Measurements from ENCODE around the gene GPC5.

Gene GPC5

DNA sequence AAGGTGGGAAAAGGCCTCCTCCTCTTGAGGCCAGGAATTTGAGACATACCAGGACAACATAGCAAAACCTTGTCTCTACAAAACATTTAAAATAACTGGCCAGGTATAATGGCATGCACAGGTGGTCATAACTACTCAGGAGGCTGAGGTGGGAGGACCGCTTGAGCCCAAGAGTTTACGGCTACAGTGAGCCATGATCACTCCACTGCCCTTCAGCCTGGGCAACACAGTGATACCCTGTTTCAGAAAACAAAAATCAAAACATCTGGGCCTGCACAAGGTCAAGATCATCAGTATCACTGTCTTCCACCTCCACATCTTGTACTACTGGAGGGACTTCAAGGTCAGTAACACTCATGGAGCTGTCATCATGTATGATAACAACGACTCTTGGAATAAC, 1085.5 kb downstream of the GPC5 start:
- Histone ChIP-seq H3K9me3 (ENCODE audit: insufficient read depth, low read depth, low read length) (no peaks in the 10 kb centered on the region), H4K8ac (ENCODE audit: low read depth, low read length) (no peak overlapping the region), H2BK5ac (ENCODE audit: low read depth, low read length, poor library complexity) (no peak overlapping the region), H3K9ac (ENCODE audit: low read length) (no peak overlapping the region), H3K36me3 (ENCODE audit: control insufficient read depth in 1 of 2, insufficient read depth in 2 of 2, low read length in 2 of 2) (no peaks in the 10 kb centered on the region), H3K79me2 (ENCODE audit: control insufficient read depth, insufficient read depth, low read length, poor library complexity) (no peaks in the 10 kb centered on the region), H3K18ac (ENCODE audit: low read length) (no peak overlapping the region), H2BK120ac (ENCODE audit: insufficient read depth, low read length, poor library complexity) (no peak overlapping the region), H4K91ac (ENCODE audit: low read depth, low read length) (no peak overlapping the region), H3K4ac (ENCODE audit: low read depth, low read length) (no peak overlapping the region), H3K27me3 (ENCODE audit: insufficient read depth, low read length) (no peaks in the 10 kb centered on the region), H2AK5ac (ENCODE audit: low read length) (no peak overlapping the region), H3K79me1 (ENCODE audit: low read length) (no peaks in the 10 kb centered on the region), H3K23ac (ENCODE audit: low read length) (no peak overlapping the region), H3K27ac (ENCODE audit: low read depth, low read length) (no peak overlapping the region), H3K4me3 (ENCODE audit: low read depth, low read length) (no peak overlapping the region), H2AFZ (ENCODE audit: insufficient read depth, low read length, poor library complexity) (no peak overlapping the region), H3K4me2 (ENCODE audit: low read length) (no peak overlapping the region), H3K14ac (ENCODE audit: low read length) (no peak overlapping the region), H3K4me1 (ENCODE audit: control insufficient read depth in 1 of 2, insufficient read depth in 2 of 2, low read length in 2 of 2) (no peaks in the 10 kb centered on the region), H4K12ac (ENCODE audit: low read depth, low read length) (no peak overlapping the region), H2BK12ac (ENCODE audit: low read length) (no peak overlapping the region)
- WGBS (ENCODE audit: extremely low coverage, insufficient coverage, insufficient read length), result no CpG with 5 or more reads among the region's 3 CpGs
- DNase-seq, result no peak

DNA sequence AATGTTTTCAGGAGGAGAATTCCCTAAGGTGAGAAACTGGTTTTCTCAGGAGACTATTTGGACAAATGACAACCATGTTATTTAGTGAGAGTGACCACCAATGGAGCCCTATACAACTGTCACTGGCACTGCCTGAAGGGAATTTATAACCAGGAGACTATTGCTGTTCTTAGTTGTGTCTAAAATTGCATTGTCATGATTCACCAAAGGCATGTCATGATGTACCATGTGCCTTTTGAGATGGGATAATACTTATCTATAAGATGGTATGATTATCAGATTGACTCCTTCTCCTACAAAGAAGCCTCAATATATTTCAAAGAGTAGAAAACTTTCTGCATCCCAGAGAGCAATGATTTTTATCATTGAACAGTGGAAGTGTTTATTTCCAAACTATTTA, 1088.8 kb downstream of the GPC5 start:
- Histone ChIP-seq H3K4me1 (ENCODE audit: control insufficient read depth in 1 of 2, insufficient read depth in 2 of 2, low read length in 2 of 2) (no peaks in the 10 kb centered on the region), H3K4me2 (ENCODE audit: low read length) (no peak overlapping the region), H3K79me2 (ENCODE audit: control insufficient read depth, insufficient read depth, low read length, poor library complexity) (no peaks in the 10 kb centered on the region), H3K27me3 (ENCODE audit: insufficient read depth, low read length) (no peaks in the 10 kb centered on the region), H4K8ac (ENCODE audit: low read depth, low read length) (no peak overlapping the region), H4K12ac (ENCODE audit: low read depth, low read length) (no peak overlapping the region), H3K9me3 (ENCODE audit: insufficient read depth, low read depth, low read length) (no peaks in the 10 kb centered on the region), H3K23ac (ENCODE audit: low read length) (no peak overlapping the region), H3K36me3 (ENCODE audit: control insufficient read depth in 1 of 2, insufficient read depth in 2 of 2, low read length in 2 of 2) (no peaks in the 10 kb centered on the region), H3K4ac (ENCODE audit: low read depth, low read length) (no peak overlapping the region), H2AK5ac (ENCODE audit: low read length) (no peak overlapping the region), H2BK120ac (ENCODE audit: insufficient read depth, low read length, poor library complexity) (no peak overlapping the region), H2AFZ (ENCODE audit: insufficient read depth, low read length, poor library complexity) (no peak overlapping the region), H3K14ac (ENCODE audit: low read length) (no peak overlapping the region), H3K27ac (ENCODE audit: low read depth, low read length) (no peak overlapping the region), H2BK12ac (ENCODE audit: low read length) (no peak overlapping the region), H3K18ac (ENCODE audit: low read length) (no peak overlapping the region), H3K4me3 (ENCODE audit: low read depth, low read length) (no peak overlapping the region), H3K9ac (ENCODE audit: low read length) (no peak overlapping the region), H2BK5ac (ENCODE audit: low read depth, low read length, poor library complexity) (no peak overlapping the region), H4K91ac (ENCODE audit: low read depth, low read length) (no peak overlapping the region), H3K79me1 (ENCODE audit: low read length) (no peaks in the 10 kb centered on the region)
- no peak for DNase-seq

DNA sequence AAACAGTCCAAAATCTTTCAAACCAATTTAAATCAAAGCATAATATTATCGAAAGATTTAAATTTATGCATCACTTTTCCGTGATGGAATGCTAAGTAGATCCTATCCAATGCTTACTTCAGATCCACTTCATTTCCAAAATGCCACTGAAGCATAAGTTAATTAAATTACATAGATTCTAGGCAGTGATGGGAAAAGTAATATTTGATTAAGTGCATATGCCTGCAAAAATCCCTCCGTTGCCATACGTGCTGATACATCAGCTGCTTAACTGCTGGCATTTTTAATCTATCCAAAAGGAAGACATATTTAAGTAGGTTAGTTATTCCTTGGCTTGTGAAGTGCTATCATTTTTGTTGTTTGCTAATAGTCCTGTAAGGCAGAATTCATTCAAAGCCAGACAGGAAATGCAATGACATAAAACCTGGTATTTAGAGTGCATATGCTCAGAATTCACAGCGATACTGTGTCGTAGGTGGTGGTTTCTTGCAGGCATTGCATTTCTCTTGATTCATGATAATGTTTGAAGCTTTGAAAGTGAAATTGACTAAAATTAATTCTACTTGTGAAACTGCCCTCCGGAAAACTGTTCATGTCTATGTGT, 1089.9 kb downstream of the GPC5 start:
- Histone ChIP-seq H3K36me3 (ENCODE audit: control insufficient read depth in 1 of 2, insufficient read depth in 2 of 2, low read length in 2 of 2) (no peaks in the 10 kb centered on the region), H3K23ac (ENCODE audit: low read length) (no peak overlapping the region), H4K12ac (ENCODE audit: low read depth, low read length) (no peak overlapping the region), H3K27ac (ENCODE audit: low read depth, low read length) (no peak overlapping the region), H3K79me2 (ENCODE audit: control insufficient read depth, insufficient read depth, low read length, poor library complexity) (no peaks in the 10 kb centered on the region), H2AK5ac (ENCODE audit: low read length) (no peak overlapping the region), H3K18ac (ENCODE audit: low read length) (no peak overlapping the region), H4K91ac (ENCODE audit: low read depth, low read length) (no peak overlapping the region), H3K27me3 (ENCODE audit: insufficient read depth, low read length) (no peaks in the 10 kb centered on the region), H3K4ac (ENCODE audit: low read depth, low read length) (no peak overlapping the region), H3K4me3 (ENCODE audit: low read depth, low read length) (no peak overlapping the region), H2BK5ac (ENCODE audit: low read depth, low read length, poor library complexity) (no peak overlapping the region), H3K4me2 (ENCODE audit: low read length) (no peak overlapping the region), H3K4me1 (ENCODE audit: control insufficient read depth in 1 of 2, insufficient read depth in 2 of 2, low read length in 2 of 2) (no peaks in the 10 kb centered on the region), H3K79me1 (ENCODE audit: low read length) (no peaks in the 10 kb centered on the region), H2AFZ (ENCODE audit: insufficient read depth, low read length, poor library complexity) (no peak overlapping the region), H2BK12ac (ENCODE audit: low read length) (no peak overlapping the region), H4K8ac (ENCODE audit: low read depth, low read length) (no peak overlapping the region), H3K14ac (ENCODE audit: low read length) (no peak overlapping the region), H2BK120ac (ENCODE audit: insufficient read depth, low read length, poor library complexity) (no peak overlapping the region), H3K9me3 (ENCODE audit: insufficient read depth, low read depth, low read length) (no peaks in the 10 kb centered on the region), H3K9ac (ENCODE audit: low read length) (no peak overlapping the region)
- DNase-seq, result no peak
- no CpG with 5 or more reads among the region's 7 CpGs for WGBS (ENCODE audit: extremely low coverage, insufficient coverage, insufficient read length)

DNA sequence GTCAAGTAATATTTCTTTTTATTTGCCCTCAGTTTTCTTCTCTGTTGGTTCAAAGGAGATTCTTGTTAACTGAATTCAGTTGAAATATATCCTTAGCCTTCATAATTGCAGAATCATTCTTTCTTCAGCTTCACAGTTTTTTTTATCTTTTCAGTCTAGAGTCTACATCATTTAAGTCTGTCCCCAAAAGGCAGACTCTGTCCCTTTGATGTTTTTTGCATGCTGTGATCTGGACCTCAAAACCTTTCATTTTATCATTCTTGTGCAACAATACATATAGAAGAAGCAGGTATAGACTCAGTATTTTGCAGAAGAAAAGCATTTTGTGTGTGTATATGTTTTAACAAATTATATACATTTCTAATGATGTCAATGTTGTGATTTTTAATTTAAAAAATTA, 1093.4 kb downstream of the GPC5 start:
- Histone ChIP-seq H3K4me3 (ENCODE audit: low read depth, low read length) (no peak overlapping the region), H4K12ac (ENCODE audit: low read depth, low read length) (no peak overlapping the region), H3K36me3 (ENCODE audit: control insufficient read depth in 1 of 2, insufficient read depth in 2 of 2, low read length in 2 of 2) (no peaks in the 10 kb centered on the region), H3K18ac (ENCODE audit: low read length) (no peak overlapping the region), H3K79me1 (ENCODE audit: low read length) (no peaks in the 10 kb centered on the region), H3K9ac (ENCODE audit: low read length) (no peak overlapping the region), H3K23ac (ENCODE audit: low read length) (no peak overlapping the region), H3K27me3 (ENCODE audit: insufficient read depth, low read length) (no peaks in the 10 kb centered on the region), H3K27ac (ENCODE audit: low read depth, low read length) (no peak overlapping the region), H2BK120ac (ENCODE audit: insufficient read depth, low read length, poor library complexity) (no peak overlapping the region), H3K79me2 (ENCODE audit: control insufficient read depth, insufficient read depth, low read length, poor library complexity) (no peaks in the 10 kb centered on the region), H3K4ac (ENCODE audit: low read depth, low read length) (no peak overlapping the region), H3K4me1 (ENCODE audit: control insufficient read depth in 1 of 2, insufficient read depth in 2 of 2, low read length in 2 of 2) (no peaks in the 10 kb centered on the region), H3K4me2 (ENCODE audit: low read length) (no peak overlapping the region), H4K91ac (ENCODE audit: low read depth, low read length) (no peak overlapping the region), H2AK5ac (ENCODE audit: low read length) (no peak overlapping the region), H3K9me3 (ENCODE audit: insufficient read depth, low read depth, low read length) (no peaks in the 10 kb centered on the region), H2AFZ (ENCODE audit: insufficient read depth, low read length, poor library complexity) (no peak overlapping the region), H4K8ac (ENCODE audit: low read depth, low read length) (no peak overlapping the region), H2BK5ac (ENCODE audit: low read depth, low read length, poor library complexity) (no peak overlapping the region), H2BK12ac (ENCODE audit: low read length) (no peak overlapping the region), H3K14ac (ENCODE audit: low read length) (no peak overlapping the region)
- no peak for DNase-seq
